GM23248 (cell line): ENCODE data around the gene STAG1.

Experiments
- EZH2 ChIP-seq: fragments of 200-600 bp; sonication (generic); IDR thresholded peaks from 2 replicates; pipeline ENCODE4 v1.6.1; 2018; ENCODE audit warnings: antibody characterized with exemption, mild to moderate bottlenecking; ENCODE audit not compliant: insufficient read depth, poor library complexity, severe bottlenecking
- EZH2phosphoT487 ChIP-seq: fragments of 200-600 bp; sonication (generic); IDR thresholded peaks from 2 replicates; pipeline ENCODE4 v1.6.1; 2018; ENCODE audit warnings: antibody characterized with exemption, moderate library complexity, mild to moderate bottlenecking, low read depth; ENCODE audit not compliant: insufficient read depth

- TF ChIP-seq EZH2: no peak
- TF ChIP-seq EZH2phosphoT487: no peak
Observed at GRCh38 chr3:136381051-136381450, 371.1 kb downstream of the STAG1 start.
